HepG2 (cell line): ENCODE data around the gene TRANK1. TPM values are rescaled to one million over a fixed set of nuclear protein-coding genes. Genes with fewer than 3 reads are reported as not detected.

Experiments used
- ATAC-seq: fragments of 200-7000 bp; cut with Tn5 transposase; 3 replicates; pipeline ENCODE4 v1.9.1; 2020; ENCODE audit warnings: mild to moderate bottlenecking, moderate library complexity
- BruUV-seq: library from RNA; stranded (reverse); fragments of 400-500 nt; replicated peaks from 2 replicates; lab custom pipeline; 2021; lab: Mats Ljungman, UMichigan
- CTCF ChIA-PET: fragments of 300-600 bp; formaldehyde crosslinking; extraction: SDS; loops from one replicate; lab custom pipeline; 2021; ENCODE audit warnings: low total read pairs, inconsistent platforms, low intra/inter-chr PET ratio; lab: Yijun Ruan, JAX
- POLR2A ChIA-PET: fragments of 350-600 bp; sonication (Branson Sonifier 250); formaldehyde crosslinking; loops from one replicate; lab custom pipeline; 2020; ENCODE audit warnings: antibody characterized with exemption, inconsistent platforms; lab: Yijun Ruan, JAX
- DNase-seq: peaks from one replicate; pipeline ENCODE4 v3.0.0-alpha.2; 2015; ENCODE audit warnings: low spot score
- FAIRE-seq: peaks from 3 replicates; lab custom pipeline; 2011; peaks lifted over from hg19 to GRCh38; lab: Jason Lieb, UNC
- H2AFZ ChIP-seq: one replicate; pipeline ENCODE4 v1.6.1; 2011; ENCODE audit warnings: low read length, inconsistent platforms
- H3K27ac ChIP-seq: fragments of 300-600 bp; 3 replicates; pipeline ENCODE4 v1.8.0; 2011; ENCODE audit warnings: mixed run types, mild to moderate bottlenecking, mixed read lengths, low read length, inconsistent platforms; ENCODE audit not compliant: insufficient read depth; ENCODE audit errors: extremely low read length
- H3K27me3 ChIP-seq, 2 experiments: fragments of 200-600 bp in 1 of 2; 2 replicates in 1 of 2; 3 replicates in 1 of 2; pipeline versions ENCODE4 v1.6.0 to v1.8.0; 2011; ENCODE audit warnings: low read length in 2 of 2, mild to moderate bottlenecking in 2 of 2, moderate library complexity in 2 of 2, inconsistent platforms in 1 of 2; ENCODE audit not compliant: insufficient read depth in 2 of 2, control insufficient read depth in 1 of 2
- H3K36me3 ChIP-seq, 2 experiments: fragments of 200-600 bp in 1 of 2; replicated peaks in 1 of 2; 2 replicates in 1 of 2; 3 replicates in 1 of 2; pipeline versions ENCODE4 v1.5.1 to v1.8.0; 2011; ENCODE audit warnings: low read length in 2 of 2, inconsistent platforms in 1 of 2; ENCODE audit not compliant: insufficient read depth in 2 of 2, control insufficient read depth in 1 of 2
- H3K4me1 ChIP-seq: 2 replicates; pipeline ENCODE4 v1.5.1; 2012; ENCODE audit warnings: low read length, inconsistent platforms; ENCODE audit not compliant: insufficient read depth
- H3K4me2 ChIP-seq: 2 replicates; pipeline ENCODE4 v1.6.0; 2011; ENCODE audit warnings: low read depth, low read length, inconsistent platforms
- H3K4me3 ChIP-seq, 3 experiments: fragments of 200-600 bp in 1 of 3; sonication (generic), shearing (Covaris generic) in 1 of 3; replicated peaks in 1 of 3; 2 replicates each; pipeline ENCODE4 v1.5.1; 2011 to 2016; ENCODE audit warnings: low read length in 3 of 3, inconsistent platforms in 2 of 3, low read depth in 2 of 3, mild to moderate bottlenecking in 2 of 3, control low read depth in 1 of 3, mixed read lengths in 1 of 3; ENCODE audit not compliant: insufficient read depth in 1 of 3
- H3K79me2 ChIP-seq: one replicate; pipeline ENCODE4 v1.6.1; 2011; ENCODE audit warnings: low read length, inconsistent platforms; ENCODE audit not compliant: insufficient read depth
- H3K9ac ChIP-seq: 2 replicates; pipeline ENCODE4 v1.6.0; 2011; ENCODE audit warnings: mild to moderate bottlenecking, low read depth, low read length, inconsistent platforms; ENCODE audit not compliant: insufficient read depth
- H3K9me3 ChIP-seq: 2 replicates; pipeline ENCODE4 v1.5.1; 2012; ENCODE audit warnings: mild to moderate bottlenecking, low read length
- H4K20me1 ChIP-seq: 2 replicates; pipeline ENCODE4 v1.6.0; 2011; ENCODE audit warnings: inconsistent platforms, mild to moderate bottlenecking, low read length, moderate library complexity; ENCODE audit not compliant: insufficient read depth
- ARNT ChIP-seq: fragments of 450-650 bp; IDR thresholded peaks from 2 replicates; pipeline ENCODE4 v1.6.1; 2017
- CENPT ChIP-seq: sonication (generic); formaldehyde crosslinking; IDR thresholded peaks from 2 replicates; pipeline ENCODE4 v1.8.0; 2022; ENCODE audit warnings: low read depth, mild to moderate bottlenecking, moderate library complexity, missing genetic modification reagents
- NFE2 ChIP-seq: sonication (generic); formaldehyde crosslinking; IDR thresholded peaks from 2 replicates; pipeline ENCODE4 v1.4.0; 2020; ENCODE audit warnings: missing genetic modification reagents
- YEATS4 ChIP-seq: sonication (generic); formaldehyde crosslinking; IDR thresholded peaks from 2 replicates; pipeline ENCODE4 v1.4.0; 2020; ENCODE audit warnings: missing genetic modification reagents, borderline replicate concordance
- ZNF724P ChIP-seq: sonication (generic); formaldehyde crosslinking; IDR thresholded peaks from 2 replicates; pipeline ENCODE4 v1.8.0; 2022; ENCODE audit warnings: missing genetic modification reagents, borderline replicate concordance
- ZNF792 ChIP-seq: IDR thresholded peaks from 2 replicates; pipeline ENCODE4 v1.6.1; 2016
- WGBS: methylation state at CpG from one replicate; pipeline ENCODE4 v1.1.6; 2017; ENCODE audit warnings: low lambda C conversion rate; 5-methylcytosine and 5-hydroxymethylcytosine counted together
- in situ Hi-C: cut with HindIII; loops from 2 replicates; pipeline ENCODE4 v1.10.0; 2017; ENCODE audit warnings: low pct_unique_long_range_greater_than_20kb; ENCODE audit not compliant: extremely low pct_ligation_motif_present
- intact Hi-C: fragments of 100-400 bp; cut with micrococcal nuclease; formaldehyde crosslinking; loops from one replicate; pipeline ENCODE4 v1.10.0; 2022; ENCODE audit not compliant: unreplicated experiment
- polyA plus RNA-seq, 8 experiments: library from polyadenylated mRNA; depleted of rRNA in 3 of 8; stranded (reverse) in 7 of 8; unstranded in 1 of 8; fragments of >200 nt; fragmentation: Illumina TruSeq in 4 of 8; extraction: Trizol in 4 of 8; gene quantifications; 2 replicates each; pipeline versions ENCODE4 v1.2.1 to v1.2.3, GENCODE V29; 2011 to 2016; ENCODE audit warnings: low read depth in 4 of 8, missing spikeins in 1 of 8, mixed read lengths in 1 of 8; ENCODE audit not compliant: insufficient read depth in 1 of 8
- total RNA-seq, 5 experiments: library from RNA; depleted of rRNA; stranded (reverse); fragments of >200 nt; fragmentation: Illumina TruSeq; extraction: Trizol; gene quantifications; 2 replicates each; pipeline ENCODE4 v1.2.3, GENCODE V29; 2016; ENCODE audit warnings: low read depth in 1 of 5
- TF ChIP-seq, protein P1 (sequence below): sonication (generic); formaldehyde crosslinking; IDR thresholded peaks from 2 replicates; pipeline ENCODE4 v1.4.0; 2020; ENCODE audit warnings: mild to moderate bottlenecking, missing genetic modification reagents
- TF ChIP-seq, protein P2 (sequence below): sonication (generic); formaldehyde crosslinking; IDR thresholded peaks from 2 replicates; pipeline ENCODE4 v1.4.0; 2020; ENCODE audit warnings: missing genetic modification reagents, low read depth, mild to moderate bottlenecking, borderline replicate concordance

TRANK1 gene
- total and polyA plus RNA-seq, 2 of the 13 experiments (the other 11 are each of a cell fraction or from before 2014, with no cell fraction given) = 0.13 to 0.32 TPM

DNA sequence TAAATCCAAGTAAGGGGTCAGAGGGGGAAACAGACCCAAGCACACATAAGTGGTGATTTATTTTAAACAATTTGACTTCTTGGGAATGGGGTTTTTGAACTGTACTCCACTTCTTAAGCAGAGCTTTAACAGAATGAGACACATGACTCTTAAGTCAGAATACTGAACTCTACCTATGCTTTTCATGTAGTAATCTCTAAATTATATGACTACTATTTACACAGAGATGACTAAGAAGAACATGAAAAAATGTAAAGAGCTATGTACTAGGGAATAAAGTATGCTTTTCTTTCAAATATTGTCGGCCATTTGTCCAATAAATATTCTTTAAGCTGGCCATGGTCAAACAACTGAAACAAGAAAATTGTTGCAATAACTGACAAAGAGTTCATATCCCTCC, 35.2 kb downstream of the TRANK1 start:
- no TSS peak for BruUV-seq
- peaks cover 23% of the 10 kb centered on the region; the same call in 1 of the 2 replicates for H3K4me1 ChIP-seq
- ATAC-seq = no peak
- no peak overlapping the region for H3K4me3 ChIP-seq
- intact Hi-C loops (no loop called here), in situ Hi-C loops (no loop called here)
- no peak overlapping the region for H3K9ac ChIP-seq
- H3K4me2 ChIP-seq = no peak overlapping the region
- WGBS = 52% methylated on average over 1 of the region's 1 CpG
- H3K27ac ChIP-seq = no peak overlapping the region
- no peaks in the 10 kb centered on the region for H3K9me3 ChIP-seq
- no peaks in the 10 kb centered on the region for H3K27me3 ChIP-seq
- no peaks in the 10 kb centered on the region for H3K79me2 ChIP-seq
- CTCF ChIA-PET = no interaction called here
- no peak overlapping the region for H2AFZ ChIP-seq
- TF ChIP-seq, protein P1, sequence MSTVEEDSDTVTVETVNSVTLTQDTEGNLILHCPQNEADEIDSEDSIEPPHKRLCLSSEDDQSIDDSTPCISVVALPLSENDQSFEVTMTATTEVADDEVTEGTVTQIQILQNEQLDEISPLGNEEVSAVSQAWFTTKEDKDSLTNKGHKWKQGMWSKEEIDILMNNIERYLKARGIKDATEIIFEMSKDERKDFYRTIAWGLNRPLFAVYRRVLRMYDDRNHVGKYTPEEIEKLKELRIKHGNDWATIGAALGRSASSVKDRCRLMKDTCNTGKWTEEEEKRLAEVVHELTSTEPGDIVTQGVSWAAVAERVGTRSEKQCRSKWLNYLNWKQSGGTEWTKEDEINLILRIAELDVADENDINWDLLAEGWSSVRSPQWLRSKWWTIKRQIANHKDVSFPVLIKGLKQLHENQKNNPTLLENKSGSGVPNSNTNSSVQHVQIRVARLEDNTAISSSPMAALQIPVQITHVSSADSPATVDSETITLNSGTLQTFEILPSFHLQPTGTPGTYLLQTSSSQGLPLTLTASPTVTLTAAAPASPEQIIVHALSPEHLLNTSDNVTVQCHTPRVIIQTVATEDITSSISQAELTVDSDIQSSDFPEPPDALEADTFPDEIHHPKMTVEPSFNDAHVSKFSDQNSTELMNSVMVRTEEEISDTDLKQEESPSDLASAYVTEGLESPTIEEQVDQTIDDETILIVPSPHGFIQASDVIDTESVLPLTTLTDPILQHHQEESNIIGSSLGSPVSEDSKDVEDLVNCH (CRISPR knock-in tag) = no peak
- TF ChIP-seq ARNT (no peak), YEATS4 (no peak), ZNF724P (CRISPR knock-in tag) (no peak), CENPT (CRISPR knock-in tag) (no peak), ZNF792 (CRISPR knock-in tag) (no peak), NFE2 (CRISPR knock-in tag) (no peak)
- TF ChIP-seq, protein P2, sequence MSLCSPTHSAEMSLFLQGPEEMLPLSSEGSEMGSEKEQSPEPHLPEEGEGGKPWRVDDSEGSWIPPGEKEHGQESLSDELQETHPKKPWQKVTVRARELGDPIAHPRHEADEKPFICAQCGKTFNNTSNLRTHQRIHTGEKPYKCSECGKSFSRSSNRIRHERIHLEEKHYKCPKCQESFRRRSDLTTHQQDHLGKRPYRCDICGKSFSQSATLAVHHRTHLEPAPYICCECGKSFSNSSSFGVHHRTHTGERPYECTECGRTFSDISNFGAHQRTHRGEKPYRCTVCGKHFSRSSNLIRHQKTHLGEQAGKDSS (CRISPR knock-in tag) = no peak
- POLR2A ChIA-PET = interaction anchor here (1.0 kb wide), 1 partner anchor 10 kb away, joined by 3 read pairs; no protein-coding TSS in a partner anchor
- H4K20me1 ChIP-seq = no peaks in the 10 kb centered on the region
- DNase-seq = no peak
- FAIRE-seq = no peak
- no peaks in the 10 kb centered on the region for H3K36me3 ChIP-seq
